Testis (tissue), 3 donors: ENCODE data around the gene PER2. TPM values are rescaled to one million over a fixed set of nuclear protein-coding genes. Genes with fewer than 3 reads are reported as not detected.

Source experiments
- DNase-seq: peaks from one replicate; pipeline ENCODE4 v3.0.0-alpha.2; 2019
- H3K27ac ChIP-seq, 2 donors: fragments of 200-600 bp; sonication (generic); one replicate each; pipeline ENCODE4 v1.5.1; 2019
- H3K27me3 ChIP-seq: fragments of 200-600 bp; sonication (generic); one replicate; pipeline ENCODE4 v1.5.1; 2019
- H3K36me3 ChIP-seq: fragments of 200-600 bp; sonication (generic); one replicate; pipeline ENCODE4 v1.5.1; 2017; ENCODE audit warnings: low read depth; ENCODE audit errors: missing control alignments
- H3K4me1 ChIP-seq: fragments of 200-600 bp; sonication (generic); one replicate; pipeline ENCODE4 v1.5.1; 2019
- H3K4me3 ChIP-seq, 2 donors: fragments of 200-600 bp; sonication (generic); one replicate each; pipeline ENCODE4 v1.5.1; 2017 to 2019
- H3K9me3 ChIP-seq: fragments of 200-600 bp; sonication (generic); one replicate; pipeline ENCODE4 v1.5.1; 2017
- CTCF ChIP-seq, 3 experiments: fragments of 450-650 bp in 2 of 3; fragments of 200-600 bp in 1 of 3; sonication (generic) in 1 of 3; IDR thresholded peaks; one replicate each; pipeline ENCODE4 v1.5.1; 2016 to 2019; ENCODE audit warnings: antibody characterized with exemption in 3 of 3, mild to moderate bottlenecking in 2 of 3, moderate library complexity in 1 of 3
- POLR2A ChIP-seq: fragments of 450-650 bp; IDR thresholded peaks from one replicate; pipeline ENCODE4 v1.6.1; 2017; ENCODE audit warnings: antibody characterized with exemption, mild to moderate bottlenecking, moderate library complexity
- WGBS, 2 donors: methylation state at CpG; one replicate each; pipeline ENCODE4 v1.1.5; 2018; 5-methylcytosine and 5-hydroxymethylcytosine counted together
- intact Hi-C: fragments of 100-400 bp; cut with DNase I; formaldehyde crosslinking; loops from one replicate; pipeline ENCODE4 v1.15.1; 2023; ENCODE audit warnings: low total_unique reads
- polyA plus RNA-seq: library from polyadenylated mRNA; stranded (reverse); fragments of 350-450 nt; fragmentation: Illumina TruSeq; extraction: RNeasy Lipid Tissue Mini Kit (QIAGEN cat#74804); gene quantifications from one replicate; pipeline ENCODE4 v1.2.3, GENCODE V29; 2014; ENCODE audit warnings: low read depth, low replicate concordance; ENCODE audit not compliant: insufficient read depth
- total RNA-seq, 2 donors: library from RNA; depleted of rRNA; stranded (reverse); fragments of >200 nt; gene quantifications; one replicate each; pipeline ENCODE4 v1.2.3, GENCODE V29; 2016

Gene PER2
- total and polyA plus RNA-seq, 3 donors from 2014 or later = 29.8 to 59.1 (median 55.5) TPM

GRCh38 chr2:238284802-238285515, 3.5 kb downstream of the PER2 start:
- intact Hi-C loops = no loop called here
- Histone ChIP-seq H3K4me1 (peaks cover 56% of the 10 kb centered on the region), H3K27me3 (no peaks in the 10 kb centered on the region), H3K9me3 (no peaks in the 10 kb centered on the region), H3K4me3 (no peak overlapping the region), H3K36me3 (no peaks in the 10 kb centered on the region), H3K27ac (peak overlapping the region; percentile 95 to 96)
- TF ChIP-seq POLR2A (no peak), CTCF (IDR thresholded peaks at IDR 0.05) (no peak)
- WGBS, 2 donors = 66 to 73% methylated on average over 10 to 11 of the region's 11 CpGs
- no peak for DNase-seq

GRCh38 chr2:238282861-238283738, 5.3 kb downstream of the PER2 start:
- H3K27ac ChIP-seq = peak overlapping the region; percentile 5 to 33
- no peaks in the 10 kb centered on the region for H3K9me3 ChIP-seq
- peaks cover 56% of the 10 kb centered on the region for H3K4me1 ChIP-seq
- TF ChIP-seq POLR2A (no peak), CTCF (IDR thresholded peaks at IDR 0.05) (no peak)
- H3K4me3 ChIP-seq = no peak overlapping the region
- DNase-seq = peak; percentile 72
- H3K36me3 ChIP-seq = no peaks in the 10 kb centered on the region
- intact Hi-C loops = no loop called here
- H3K27me3 ChIP-seq = no peaks in the 10 kb centered on the region
- WGBS, 2 donors = 78 to 81% methylated on average over 17 of the region's 17 CpGs

GRCh38 chr2:238281826-238282480, 6.5 kb downstream of the PER2 start:
- H3K4me1 ChIP-seq = peaks cover 52% of the 10 kb centered on the region
- WGBS, 2 donors = 86 to 89% methylated on average over 8 to 13 of the region's 13 CpGs
- no peak for TF ChIP-seq POLR2A
- TF ChIP-seq CTCF (IDR thresholded peaks at IDR 0.05) = no peak
- H3K27ac ChIP-seq = no peak overlapping the region
- intact Hi-C loops = no loop called here
- no peak overlapping the region for H3K4me3 ChIP-seq
- no peaks in the 10 kb centered on the region for H3K9me3 ChIP-seq
- no peak for DNase-seq
- no peaks in the 10 kb centered on the region for H3K36me3 ChIP-seq
- H3K27me3 ChIP-seq = no peaks in the 10 kb centered on the region

GRCh38 chr2:238280083-238280825, 8.2 kb downstream of the PER2 start:
- WGBS, 2 donors = 85 to 92% methylated on average over 12 of the region's 12 CpGs
- Histone ChIP-seq H3K4me3 (no peak overlapping the region), H3K4me1 (peaks cover 36% of the 10 kb centered on the region), H3K27ac (no peak overlapping the region), H3K27me3 (no peaks in the 10 kb centered on the region), H3K9me3 (no peaks in the 10 kb centered on the region), H3K36me3 (no peaks in the 10 kb centered on the region)
- intact Hi-C loops = no loop called here
- TF ChIP-seq POLR2A (no peak), CTCF (IDR thresholded peaks at IDR 0.05) (no peak)
- no peak for DNase-seq
